Esophagus squamous epithelium (tissue), 5 donors: ENCODE data around the gene PCF11. TPM values are rescaled to one million over a fixed set of nuclear protein-coding genes. Genes with fewer than 3 reads are reported as not detected.

Experiments used
- DNase-seq: peaks from one replicate; lab custom pipeline; 2025; lab: John Stamatoyannopoulos, UW
- H3K27ac ChIP-seq, 4 donors: fragments of 200-600 bp; sonication (generic); one replicate each; pipeline ENCODE4 v1.5.1; 2016 to 2019; ENCODE audit warnings: mild to moderate bottlenecking in 1 of 4
- H3K27me3 ChIP-seq, 4 donors: fragments of 200-600 bp; sonication (generic); 1 replicate in 3 of 4; 2 replicates in 1 of 4; pipeline versions ENCODE4 v1.5.1 to v1.6.0; 2017 to 2021; ENCODE audit warnings: antibody characterized with exemption in 1 of 4
- H3K36me3 ChIP-seq, 3 donors: fragments of 200-600 bp; sonication (generic); one replicate each; pipeline ENCODE4 v1.5.1; 2016 to 2019
- H3K4me1 ChIP-seq, 3 donors: fragments of 200-600 bp; sonication (generic); one replicate each; pipeline ENCODE4 v1.5.1; 2017 to 2019
- H3K4me3 ChIP-seq, 4 donors: fragments of 200-600 bp; sonication (generic); 1 replicate in 3 of 4; 2 replicates in 1 of 4; pipeline ENCODE4 v1.5.1; 2016 to 2019; ENCODE audit warnings: mild to moderate bottlenecking in 2 of 4, moderate library complexity in 1 of 4
- H3K9me3 ChIP-seq, 3 donors: fragments of 200-600 bp; sonication (generic); one replicate each; pipeline ENCODE4 v1.5.1; 2016 to 2019
- POLR2A ChIP-seq, 4 donors: fragments of 450-650 bp; IDR thresholded peaks; one replicate each; pipeline ENCODE4 v1.6.1; 2017; ENCODE audit warnings: antibody characterized with exemption in 4 of 4, mild to moderate bottlenecking in 4 of 4, moderate library complexity in 3 of 4
- WGBS, 2 donors: methylation state at CpG; one replicate each; pipeline ENCODE4 v1.1.5; 2018; 5-methylcytosine and 5-hydroxymethylcytosine counted together
- intact Hi-C: fragments of 100-400 bp; cut with DNase I; formaldehyde crosslinking; loops from one replicate; pipeline ENCODE4 v1.15.0; 2022
- total RNA-seq, 4 donors: library from RNA; depleted of rRNA; stranded (reverse); fragments of >200 nt; gene quantifications; one replicate each; pipeline ENCODE4 v1.1.0, GENCODE V29; 2016
- TF ChIP-seq, protein P1 (sequence below), 6 experiments: fragments of 450-650 bp in 4 of 6; fragments of 200-600 bp in 2 of 6; sonication (generic) in 2 of 6; IDR thresholded peaks; one replicate each; pipeline ENCODE4 v1.5.1; 2016 to 2019; ENCODE audit warnings: antibody characterized with exemption in 6 of 6, mild to moderate bottlenecking in 4 of 6, moderate library complexity in 4 of 6
- donor health status: DM: yes; HTN: yes; CAD: no.

PCF11 gene
- total RNA-seq, 4 donors from 2014 or later: 33.6 to 64.1 (median 44.3) TPM

DNA sequence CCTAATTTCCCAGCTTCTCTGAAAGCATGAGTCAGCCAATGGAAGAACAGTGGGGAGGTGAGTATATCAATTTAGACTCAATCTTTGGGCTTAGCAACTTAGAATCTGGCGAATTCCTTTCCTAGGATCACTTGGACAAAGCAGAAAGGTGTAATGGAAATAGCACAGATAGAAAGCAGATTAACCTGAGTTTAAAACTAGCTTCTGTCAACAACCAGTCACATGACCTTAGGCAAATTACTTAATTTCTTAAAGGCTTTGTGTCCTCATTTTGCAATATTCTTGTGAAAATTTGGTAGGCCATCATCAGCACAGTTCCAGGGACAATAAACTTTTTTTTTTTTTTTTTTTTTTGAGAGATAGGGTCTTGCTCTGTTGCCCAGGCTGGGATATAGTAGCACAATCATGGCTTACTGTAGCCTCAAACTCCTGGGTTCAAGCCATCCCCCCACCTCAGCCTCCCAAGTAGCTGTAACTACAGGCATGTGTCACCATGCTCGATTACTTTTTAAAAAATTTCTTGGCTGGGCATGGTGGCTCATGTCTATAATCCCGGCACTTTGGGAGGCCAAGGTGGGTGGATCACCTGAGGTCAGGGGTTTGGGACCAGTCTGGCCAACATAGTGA, 40.8 kb upstream of the PCF11 start:
- Histone ChIP-seq H3K4me1 (peaks cover 0 to 3% (median 0%) of the 10 kb centered on the region in 3 donors), H3K27ac (no peak overlapping the region), H3K9me3 (no peaks in the 10 kb centered on the region), H3K27me3 (no peaks in the 10 kb centered on the region), H3K36me3 (no peaks in the 10 kb centered on the region), H3K4me3 (peak overlapping the region in 1 of 4 donors; percentile 46)
- no peak for DNase-seq
- 80 to 88% methylated on average over 1 to 3 of the region's 3 CpGs for WGBS, 2 donors
- intact Hi-C loops: no loop called here
- TF ChIP-seq, protein P1, sequence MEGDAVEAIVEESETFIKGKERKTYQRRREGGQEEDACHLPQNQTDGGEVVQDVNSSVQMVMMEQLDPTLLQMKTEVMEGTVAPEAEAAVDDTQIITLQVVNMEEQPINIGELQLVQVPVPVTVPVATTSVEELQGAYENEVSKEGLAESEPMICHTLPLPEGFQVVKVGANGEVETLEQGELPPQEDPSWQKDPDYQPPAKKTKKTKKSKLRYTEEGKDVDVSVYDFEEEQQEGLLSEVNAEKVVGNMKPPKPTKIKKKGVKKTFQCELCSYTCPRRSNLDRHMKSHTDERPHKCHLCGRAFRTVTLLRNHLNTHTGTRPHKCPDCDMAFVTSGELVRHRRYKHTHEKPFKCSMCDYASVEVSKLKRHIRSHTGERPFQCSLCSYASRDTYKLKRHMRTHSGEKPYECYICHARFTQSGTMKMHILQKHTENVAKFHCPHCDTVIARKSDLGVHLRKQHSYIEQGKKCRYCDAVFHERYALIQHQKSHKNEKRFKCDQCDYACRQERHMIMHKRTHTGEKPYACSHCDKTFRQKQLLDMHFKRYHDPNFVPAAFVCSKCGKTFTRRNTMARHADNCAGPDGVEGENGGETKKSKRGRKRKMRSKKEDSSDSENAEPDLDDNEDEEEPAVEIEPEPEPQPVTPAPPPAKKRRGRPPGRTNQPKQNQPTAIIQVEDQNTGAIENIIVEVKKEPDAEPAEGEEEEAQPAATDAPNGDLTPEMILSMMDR (IDR thresholded peaks at IDR 0.05): no peak
- TF ChIP-seq POLR2A (IDR thresholded peaks at IDR 0.05): no peak

DNA sequence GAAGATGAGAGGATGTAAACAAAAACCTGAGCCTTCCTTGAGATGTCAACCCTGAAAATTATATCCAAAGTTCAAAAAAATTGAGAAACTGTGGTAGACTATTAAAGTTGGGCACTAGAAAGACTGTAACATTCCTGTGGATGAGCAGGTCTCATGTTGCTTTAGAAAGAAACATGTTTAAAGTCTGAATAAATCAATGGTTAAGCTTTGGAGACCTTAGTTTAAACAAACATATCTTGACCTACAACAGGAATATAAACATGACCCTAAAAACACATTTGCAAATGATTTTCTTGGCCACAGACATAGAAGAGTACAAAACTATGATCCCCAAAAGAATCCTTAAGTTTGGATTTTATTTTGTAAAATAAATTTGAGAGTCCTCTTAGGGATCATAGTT, 38.1 kb upstream of the PCF11 start:
- H3K36me3 ChIP-seq: no peaks in the 10 kb centered on the region
- H3K9me3 ChIP-seq: no peaks in the 10 kb centered on the region
- intact Hi-C loops: no loop called here
- no peak for TF ChIP-seq POLR2A (IDR thresholded peaks at IDR 0.05)
- TF ChIP-seq, protein P1 (IDR thresholded peaks at IDR 0.05): no peak
- H3K4me1 ChIP-seq: peaks cover 0 to 3% (median 0%) of the 10 kb centered on the region in 3 donors
- no peak for DNase-seq
- no peaks in the 10 kb centered on the region for H3K27me3 ChIP-seq
- no peak overlapping the region for H3K4me3 ChIP-seq
- no peak overlapping the region for H3K27ac ChIP-seq

DNA sequence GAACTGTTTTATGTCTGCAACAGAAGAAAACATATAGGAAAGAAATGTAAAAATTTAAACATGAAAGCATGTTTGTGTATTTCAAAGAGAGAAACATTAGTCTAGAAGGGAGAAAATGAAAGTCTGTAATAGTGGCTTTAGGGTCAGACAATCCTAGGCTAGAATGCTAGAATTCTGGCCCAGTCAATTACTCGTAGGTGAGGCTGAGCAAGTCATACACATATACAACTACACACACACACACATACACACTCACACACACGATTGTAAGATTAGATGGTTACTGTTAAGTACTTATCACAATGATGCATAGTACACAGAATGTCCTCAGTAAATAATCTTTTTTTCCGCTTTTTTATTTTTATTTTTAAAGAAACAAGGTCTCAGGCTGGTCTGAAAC, 37.7 kb upstream of the PCF11 start:
- no peak overlapping the region for H3K4me3 ChIP-seq
- H3K27ac ChIP-seq: no peak overlapping the region
- TF ChIP-seq, protein P1 (IDR thresholded peaks at IDR 0.05): no peak
- TF ChIP-seq POLR2A (IDR thresholded peaks at IDR 0.05): no peak

DNA sequence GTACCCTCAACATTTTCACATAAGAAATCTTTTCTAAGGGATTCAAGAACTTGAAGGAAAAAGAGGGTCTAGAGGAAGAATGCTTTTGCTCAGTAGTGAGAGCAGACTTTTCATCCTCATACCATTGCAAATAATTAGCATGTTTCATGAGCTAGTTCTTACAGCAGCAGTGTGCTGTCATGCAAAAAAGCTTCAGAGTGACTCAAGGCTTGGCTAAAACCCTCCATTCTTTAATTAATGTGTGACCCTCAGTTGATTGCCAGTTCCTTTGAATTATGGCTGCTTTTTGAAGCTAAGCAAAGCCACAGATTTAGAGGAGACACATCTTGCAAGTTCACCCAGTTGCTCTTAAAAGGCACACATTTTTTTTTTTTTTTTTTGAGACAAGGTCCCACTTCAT, 36.6 kb upstream of the PCF11 start:
- TF ChIP-seq, protein P1 (IDR thresholded peaks at IDR 0.05): no peak
- no peak for TF ChIP-seq POLR2A (IDR thresholded peaks at IDR 0.05)
- intact Hi-C loops: no loop called here
- no peaks in the 10 kb centered on the region for H3K27me3 ChIP-seq

More for the DNA sequence above, 37.7 kb upstream of the PCF11 start:
- Histone ChIP-seq H3K36me3 (no peaks in the 10 kb centered on the region), H3K27me3 (no peaks in the 10 kb centered on the region), H3K4me1 (peaks cover 0 to 3% (median 0%) of the 10 kb centered on the region in 3 donors), H3K9me3 (no peaks in the 10 kb centered on the region)
- no peak for DNase-seq
- intact Hi-C loops: no loop called here
- WGBS, 2 donors: 74 to 84% methylated on average over 3 of the region's 3 CpGs

DNA sequence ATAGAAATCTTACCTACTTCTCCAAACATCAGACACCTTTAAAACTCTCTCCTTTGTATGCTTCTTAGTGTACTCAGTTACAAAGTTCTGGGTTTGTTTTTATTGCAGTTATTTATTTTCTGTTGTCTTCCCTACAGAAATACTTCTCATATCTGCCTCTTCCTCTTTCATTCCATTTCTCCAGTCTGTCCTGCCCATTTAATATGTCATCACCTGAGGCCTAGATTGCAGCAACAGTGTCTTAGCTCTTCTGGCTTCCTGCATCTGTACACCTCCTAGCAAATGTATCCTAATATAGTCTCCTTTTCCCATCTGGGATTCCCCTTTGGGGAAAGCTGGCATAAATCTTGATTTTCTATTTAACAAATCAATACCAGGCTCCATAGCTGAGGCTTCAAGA, 34.9 kb upstream of the PCF11 start:
- TF ChIP-seq, protein P1 (IDR thresholded peaks at IDR 0.05): no peak
- TF ChIP-seq POLR2A (IDR thresholded peaks at IDR 0.05): no peak
- Histone ChIP-seq H3K4me1 (peaks cover 0 to 3% (median 0%) of the 10 kb centered on the region in 3 donors), H3K27me3 (no peaks in the 10 kb centered on the region), H3K4me3 (no peak overlapping the region), H3K9me3 (no peaks in the 10 kb centered on the region), H3K27ac (no peak overlapping the region), H3K36me3 (no peaks in the 10 kb centered on the region)
- DNase-seq: no peak
- intact Hi-C loops: no loop called here

More for the DNA sequence above, 36.6 kb upstream of the PCF11 start:
- Histone ChIP-seq H3K9me3 (no peaks in the 10 kb centered on the region), H3K27ac (no peak overlapping the region), H3K4me3 (no peak overlapping the region), H3K36me3 (no peaks in the 10 kb centered on the region), H3K4me1 (peaks cover 0 to 3% (median 0%) of the 10 kb centered on the region in 3 donors)
- no peak for DNase-seq
